ENCODE data around the gene BAK1.
"Not testable (repeated sequence)": the region's sequence is repeated elsewhere in the genome, so short reads cannot be mapped to it uniquely, and the experiment has no call there.

The BAK1 gene

DNA sequence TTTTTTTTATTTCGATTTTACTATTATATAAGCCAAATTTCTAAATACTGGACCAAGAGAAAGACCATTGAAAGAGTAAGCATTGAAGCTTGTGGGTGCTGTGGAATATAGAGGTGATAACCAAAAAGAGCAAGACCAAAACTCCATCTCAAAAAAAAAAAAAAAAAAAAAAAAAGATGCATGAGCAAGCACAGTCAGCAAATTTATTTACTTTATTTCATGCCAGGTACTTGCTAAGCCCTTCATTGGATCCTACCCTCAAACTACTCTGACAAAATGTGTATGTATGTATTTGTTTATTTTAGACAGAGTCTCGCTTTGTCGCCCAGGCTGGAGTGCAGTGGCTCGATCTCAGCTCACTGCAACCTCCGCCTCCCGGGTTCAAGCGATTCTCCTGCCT is 27.8 kb downstream of the BAK1 start:
- no peak for DNase-seq (ENCODE audit: low read depth, low spot score)

DNA sequence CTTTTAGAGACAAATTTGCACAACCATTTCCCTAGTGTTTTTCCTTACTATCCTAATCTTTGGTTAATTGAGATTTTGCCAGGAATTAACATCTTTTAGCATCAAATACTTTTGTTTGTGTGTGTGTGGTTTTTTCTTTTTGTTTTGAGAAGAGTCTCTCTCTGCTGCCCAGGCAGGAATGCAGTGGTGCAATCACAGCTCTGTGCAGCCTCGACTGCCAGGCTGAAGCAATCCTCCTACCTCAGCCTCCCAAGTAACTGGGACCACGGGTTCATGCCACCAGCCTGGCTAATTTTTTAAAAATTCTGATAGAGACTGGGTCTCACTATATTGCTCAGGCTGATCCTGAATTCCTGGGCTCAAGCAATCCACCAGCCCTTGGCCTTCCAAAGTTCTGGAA is 28.5 kb downstream of the BAK1 start:
- no peak for DNase-seq (ENCODE audit: low read depth, low spot score)

DNA sequence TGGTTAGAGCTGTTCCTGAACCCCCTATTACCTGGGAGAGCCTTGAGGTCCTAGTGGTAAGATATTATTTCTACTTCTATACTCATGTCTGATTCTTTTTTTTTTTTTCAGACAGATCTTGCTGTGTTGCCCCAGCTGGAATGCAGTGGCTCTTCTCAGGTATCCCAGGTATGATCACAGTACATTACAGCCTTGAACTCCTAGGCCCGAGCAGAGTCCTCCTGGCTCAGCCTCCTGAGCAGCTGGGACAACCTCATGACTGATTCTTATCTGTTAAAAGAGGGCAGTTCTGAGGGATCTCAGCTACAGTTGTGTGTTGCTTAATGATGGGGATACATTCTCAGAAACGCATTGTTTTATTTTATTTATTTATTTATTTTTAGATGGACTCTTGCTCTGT is 30.2 kb downstream of the BAK1 start:
- no peak for DNase-seq (ENCODE audit: low read depth, low spot score)

DNA sequence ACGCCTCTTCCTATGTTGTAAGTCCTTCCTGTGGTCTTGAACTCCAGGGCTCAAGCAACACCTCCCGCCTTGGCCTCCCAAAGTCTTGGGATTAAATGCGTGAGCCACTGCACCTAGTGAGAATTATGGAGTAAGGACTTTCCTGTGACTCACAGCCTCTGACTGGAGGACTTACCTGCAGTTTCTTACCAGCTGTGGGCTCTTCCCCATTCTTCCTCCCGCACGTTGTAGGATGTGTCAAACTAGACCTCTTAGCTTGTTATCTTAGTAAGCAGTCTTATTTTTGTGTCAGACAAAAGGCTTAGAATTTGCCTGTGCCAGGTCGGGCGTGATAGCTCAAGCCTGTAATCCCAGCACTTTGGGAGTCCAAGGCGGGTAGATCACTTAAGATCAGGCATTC is 30.9 kb downstream of the BAK1 start:
- no peak for DNase-seq (ENCODE audit: low read depth, low spot score)

DNA sequence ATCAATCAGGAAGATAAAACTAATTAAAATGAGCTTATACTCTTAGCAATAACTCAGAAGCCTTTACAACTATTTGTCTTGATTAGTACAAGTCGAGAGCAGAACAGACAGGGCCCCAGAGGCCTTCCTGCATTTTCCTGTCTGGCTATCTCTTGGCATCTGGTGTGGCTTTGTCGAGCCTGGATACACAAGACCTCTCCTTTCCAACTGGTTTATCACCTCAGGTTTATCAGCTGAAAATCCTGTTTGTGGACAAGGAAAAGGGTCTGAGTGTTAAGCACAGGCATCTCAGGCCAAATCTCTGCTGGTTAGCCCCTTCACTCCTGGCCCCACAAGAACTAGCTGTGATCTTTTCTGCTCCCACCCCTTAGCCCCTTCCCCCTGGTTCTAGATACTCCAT is 32.6 kb downstream of the BAK1 start:
- no peak for DNase-seq (ENCODE audit: low read depth, low spot score)

DNA sequence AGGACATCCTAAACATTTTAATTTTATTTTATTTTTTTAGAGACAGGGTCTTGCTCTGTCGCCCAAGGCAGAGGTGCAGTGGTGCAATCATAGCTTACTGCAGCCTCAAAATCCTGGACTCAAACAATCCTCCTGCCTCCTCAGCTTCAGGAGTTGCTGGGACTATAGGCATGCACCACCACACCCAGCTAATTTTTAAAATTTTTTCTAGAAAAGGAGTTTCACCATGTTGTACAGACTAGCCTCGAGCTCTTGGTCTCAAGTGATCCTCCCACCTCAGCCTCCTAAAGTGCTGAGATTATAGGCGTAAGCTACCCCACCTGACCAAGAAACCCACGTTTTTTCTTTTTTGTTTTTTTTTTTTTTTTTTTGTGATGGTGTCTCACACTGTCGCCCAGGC is 33.3 kb downstream of the BAK1 start:
- DNase-seq (ENCODE audit: low read depth, low spot score), result no peak

DNA sequence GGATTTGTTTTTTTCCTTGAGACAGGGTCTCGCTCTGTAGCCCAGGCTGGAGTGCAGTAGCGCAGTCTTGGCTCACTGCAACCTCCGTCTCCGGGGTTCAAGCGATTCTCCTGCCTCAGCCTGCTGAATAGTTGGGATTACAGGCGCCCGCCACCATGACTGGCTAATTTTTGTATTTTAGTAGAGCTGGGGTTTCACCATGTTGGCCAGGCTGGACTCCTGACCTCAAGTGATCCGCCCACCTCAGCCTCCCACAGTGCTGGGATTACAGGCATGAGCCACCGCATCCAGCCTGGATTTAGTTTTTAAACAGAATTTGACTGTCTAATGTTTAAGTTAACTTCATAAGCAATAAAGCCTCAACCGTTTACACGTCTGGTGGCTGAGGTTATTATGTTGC is 34.8 kb downstream of the BAK1 start:
- not testable (repeated sequence) for DNase-seq (ENCODE audit: low read depth, low spot score)

DNA sequence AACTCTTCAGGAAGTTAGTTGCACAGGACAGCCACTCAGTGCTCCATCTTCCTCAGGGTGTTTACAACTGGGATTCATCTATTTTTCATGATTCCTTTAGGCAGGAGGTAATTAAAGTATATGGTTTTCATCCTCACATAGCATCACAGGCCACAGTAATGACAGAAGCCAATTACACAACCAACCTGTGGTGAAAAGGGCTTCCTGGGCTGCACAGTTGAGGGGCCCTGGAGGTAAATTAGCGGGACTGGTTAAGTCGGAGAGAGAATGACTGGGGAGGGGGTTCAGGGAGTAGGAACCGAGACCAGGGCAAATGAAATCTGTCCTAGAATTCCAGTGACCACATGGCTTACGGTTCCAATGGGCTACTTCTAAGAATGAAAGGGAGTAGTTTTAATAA is 37.0 kb downstream of the BAK1 start:
- DNase-seq (ENCODE audit: low read depth, low spot score), result no peak

DNA sequence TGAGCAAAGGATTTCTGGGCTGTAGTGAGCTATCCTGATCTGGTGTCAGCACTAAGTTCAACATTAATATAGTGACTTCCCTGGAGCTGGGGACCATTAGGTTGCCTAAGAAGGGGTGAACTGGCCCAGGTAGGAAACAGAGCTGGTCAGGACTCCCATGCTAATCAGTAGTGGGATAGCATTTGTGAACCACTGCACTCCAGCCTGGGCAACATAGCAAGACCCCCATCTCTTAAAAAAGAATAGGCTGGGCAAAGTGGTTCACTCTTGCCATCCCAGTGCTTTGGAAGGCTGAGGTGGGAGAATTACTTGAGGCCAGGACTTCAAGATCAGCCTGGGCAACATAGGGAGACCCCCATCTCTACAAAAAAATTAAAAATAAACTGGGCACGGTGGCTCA is 39.3 kb downstream of the BAK1 start:
- no peak for DNase-seq (ENCODE audit: low read depth, low spot score)

DNA sequence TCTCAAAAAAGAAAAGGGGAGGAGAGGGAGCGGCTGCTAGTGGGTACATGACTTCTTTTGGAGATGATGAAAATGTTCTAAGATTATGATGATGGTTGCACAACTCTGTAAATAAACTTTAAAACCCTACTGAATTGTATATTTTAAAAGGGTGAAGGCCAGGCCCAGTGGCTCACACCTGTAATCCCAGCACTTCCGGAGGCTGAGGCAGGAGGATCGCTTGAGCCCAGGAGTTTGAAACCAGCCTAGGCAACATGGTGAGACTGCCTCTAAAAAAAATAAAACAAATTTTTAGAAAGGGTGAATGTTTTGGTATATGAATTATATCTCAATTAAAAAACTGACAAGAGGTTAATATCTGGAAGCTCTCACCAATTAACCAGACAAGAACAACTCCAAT is 45.4 kb downstream of the BAK1 start:
- DNase-seq (ENCODE audit: low read depth, low spot score), result no peak

DNA sequence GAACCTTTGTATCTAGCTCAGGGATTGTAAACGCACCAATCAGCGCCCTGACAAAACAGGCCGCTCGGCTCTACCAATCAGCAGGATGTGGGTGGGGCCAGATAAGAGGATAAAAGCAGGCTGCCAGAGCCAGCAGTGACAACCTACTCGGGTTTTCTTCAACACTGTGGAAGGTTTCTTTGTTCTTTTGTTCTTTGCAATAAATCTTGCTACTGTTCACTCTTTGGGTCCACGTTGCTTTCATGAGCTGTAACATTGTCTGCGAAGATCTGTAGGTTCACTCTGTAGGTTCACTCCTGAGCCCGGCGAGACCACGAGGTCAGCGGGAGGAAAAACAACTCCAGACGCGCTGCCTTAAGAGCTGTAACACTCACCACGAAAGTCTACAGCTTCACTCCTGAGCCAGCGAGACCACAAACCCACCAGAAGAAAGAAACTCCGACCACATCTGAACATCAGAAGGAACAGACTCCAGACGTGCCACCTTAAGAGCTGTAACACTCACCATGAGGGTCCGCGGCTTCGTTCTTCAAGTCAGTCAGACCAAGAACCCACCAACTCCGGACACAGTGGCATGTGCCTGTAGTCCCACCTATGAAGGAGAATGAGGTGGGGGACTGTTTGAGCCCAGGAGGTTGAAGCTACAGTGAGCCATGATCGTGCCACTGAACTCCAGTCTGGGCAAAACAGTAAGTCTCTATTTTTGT is 46.8 kb downstream of the BAK1 start:
- peak; percentile 16 for DNase-seq (ENCODE audit: low read depth, low spot score)

DNA sequence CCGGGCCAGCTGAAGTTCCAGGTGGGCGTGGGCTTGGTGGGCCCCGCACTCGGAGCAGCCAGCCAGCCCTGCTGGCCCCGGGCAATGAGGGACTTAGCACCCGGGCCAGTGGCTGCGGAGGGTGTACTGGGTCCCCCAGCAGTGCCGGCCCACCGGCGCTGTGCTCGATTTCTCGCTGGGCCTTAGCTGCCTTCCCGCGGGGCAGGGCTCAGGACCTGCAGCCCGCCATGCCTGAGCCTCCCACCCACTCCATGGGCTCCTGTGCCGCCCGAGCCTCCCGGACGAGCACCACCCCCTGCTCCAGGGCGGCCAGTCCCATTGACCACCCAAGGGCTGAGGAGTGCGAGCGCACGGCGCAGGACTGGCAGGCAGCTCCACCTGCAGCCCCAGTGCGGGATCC is 47.6 kb downstream of the BAK1 start:
- DNase-seq (ENCODE audit: low read depth, low spot score), result not testable (repeated sequence)

DNA sequence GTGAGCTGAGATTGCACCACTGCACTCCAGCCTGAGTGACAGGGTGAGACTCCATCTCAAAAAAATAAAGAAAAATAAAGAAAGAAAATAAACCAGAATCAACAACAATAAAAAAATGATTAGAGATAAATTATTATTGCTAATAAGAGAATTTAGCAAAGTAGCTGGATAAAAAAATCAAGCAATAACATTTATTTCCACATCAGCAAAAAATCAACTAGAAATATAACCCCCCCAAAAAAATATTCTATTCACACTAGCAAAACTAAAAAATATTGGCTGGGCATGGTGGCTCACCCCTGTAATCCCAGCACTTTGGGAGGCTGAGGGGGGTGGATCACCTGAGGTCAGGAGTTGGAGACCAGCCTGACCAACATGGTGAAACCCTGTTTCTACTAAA is 49.5 kb downstream of the BAK1 start:
- DNase-seq (ENCODE audit: low read depth, low spot score), result not testable (repeated sequence)
